ENCODE results near the gene IL17RE.
"Not testable (repeated sequence)": the region's sequence is repeated elsewhere in the genome, so short reads cannot be mapped to it uniquely, and the experiment has no call there.

The IL17RE gene

DNA sequence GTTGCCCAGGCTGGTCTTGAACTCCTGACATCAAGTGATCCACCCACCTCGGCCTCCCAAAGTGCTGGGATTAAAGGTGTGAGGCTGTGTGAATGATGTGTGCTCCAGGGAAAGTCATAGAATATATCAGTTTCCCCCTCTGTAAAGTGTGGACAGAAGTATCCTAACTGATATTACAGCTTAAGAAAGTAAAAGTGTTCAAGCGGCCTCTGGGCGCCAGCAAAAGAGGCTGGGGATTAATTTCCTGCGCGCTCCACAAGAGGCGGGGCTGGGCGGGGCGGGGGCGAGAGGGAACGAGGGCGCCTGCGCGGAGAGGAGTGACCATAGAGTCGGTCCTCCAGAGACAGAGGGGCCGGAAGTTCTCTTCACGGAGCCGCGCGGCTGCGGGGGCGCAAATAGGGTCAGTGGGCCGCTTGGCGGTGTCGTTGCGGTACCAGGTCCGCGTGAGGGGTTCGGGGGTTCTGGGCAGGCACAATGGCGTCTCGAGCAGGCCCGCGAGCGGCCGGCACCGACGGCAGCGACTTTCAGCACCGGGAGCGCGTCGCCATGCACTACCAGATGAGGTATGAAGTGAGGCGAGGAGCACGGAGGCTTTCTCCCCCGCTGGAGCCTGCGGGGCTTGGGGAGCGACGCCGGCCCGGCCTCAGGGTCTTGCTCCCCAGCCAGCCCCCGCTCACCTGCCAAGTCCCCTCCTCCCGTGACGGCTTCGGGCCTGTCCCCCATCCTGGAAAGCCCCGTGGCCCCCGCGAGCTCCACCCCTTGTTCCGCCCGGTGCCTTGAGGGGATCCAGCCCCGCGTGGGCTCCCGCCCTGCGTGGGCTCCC, 12.2 kb upstream of the IL17RE start, which contains the start of gene JAGN1:
TSS of gene JAGN1 (plus strand) at position 362 of the 823 bp plus-strand sequence. CDS start at position 475, 113 bp downstream.
- TF ChIP-seq, protein P1, sequence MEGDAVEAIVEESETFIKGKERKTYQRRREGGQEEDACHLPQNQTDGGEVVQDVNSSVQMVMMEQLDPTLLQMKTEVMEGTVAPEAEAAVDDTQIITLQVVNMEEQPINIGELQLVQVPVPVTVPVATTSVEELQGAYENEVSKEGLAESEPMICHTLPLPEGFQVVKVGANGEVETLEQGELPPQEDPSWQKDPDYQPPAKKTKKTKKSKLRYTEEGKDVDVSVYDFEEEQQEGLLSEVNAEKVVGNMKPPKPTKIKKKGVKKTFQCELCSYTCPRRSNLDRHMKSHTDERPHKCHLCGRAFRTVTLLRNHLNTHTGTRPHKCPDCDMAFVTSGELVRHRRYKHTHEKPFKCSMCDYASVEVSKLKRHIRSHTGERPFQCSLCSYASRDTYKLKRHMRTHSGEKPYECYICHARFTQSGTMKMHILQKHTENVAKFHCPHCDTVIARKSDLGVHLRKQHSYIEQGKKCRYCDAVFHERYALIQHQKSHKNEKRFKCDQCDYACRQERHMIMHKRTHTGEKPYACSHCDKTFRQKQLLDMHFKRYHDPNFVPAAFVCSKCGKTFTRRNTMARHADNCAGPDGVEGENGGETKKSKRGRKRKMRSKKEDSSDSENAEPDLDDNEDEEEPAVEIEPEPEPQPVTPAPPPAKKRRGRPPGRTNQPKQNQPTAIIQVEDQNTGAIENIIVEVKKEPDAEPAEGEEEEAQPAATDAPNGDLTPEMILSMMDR (IDR thresholded peaks at IDR 0.05; ENCODE audit: borderline replicate concordance, insufficient read depth, low read depth, low read length): no peak
- H3K4me3 ChIP-seq (ENCODE audit: low read depth, low read length): peak within 1 kb of the TSS; percentile 98

DNA sequence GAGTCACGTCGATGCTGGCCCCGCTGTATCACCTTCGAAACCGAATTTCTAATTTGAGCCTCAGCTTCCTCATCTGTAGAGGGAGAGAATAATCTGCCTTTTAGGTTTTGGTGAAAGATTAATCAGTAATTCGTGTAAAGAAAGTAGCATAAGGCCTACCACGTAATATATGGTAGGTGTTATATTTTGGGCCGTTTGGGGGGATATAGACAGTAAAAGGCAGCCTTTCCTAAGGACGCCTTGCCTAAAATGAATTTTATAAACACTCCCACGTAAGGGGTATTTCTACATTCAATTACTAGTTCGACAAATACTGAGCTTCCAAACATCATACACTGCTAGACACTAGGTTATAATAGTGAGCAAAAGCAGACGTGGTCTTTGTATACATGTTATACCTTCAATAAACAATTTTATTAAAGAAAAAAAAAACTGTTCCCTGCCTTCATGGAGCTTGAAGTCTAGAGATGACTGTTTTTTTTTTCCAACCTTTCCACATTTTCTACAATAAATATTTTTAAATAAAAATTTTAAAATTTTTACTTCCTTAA, 11.5 kb upstream of the IL17RE start:
- H3K4me3 ChIP-seq (ENCODE audit: low read depth, low read length): peak overlapping the region; percentile 98

DNA sequence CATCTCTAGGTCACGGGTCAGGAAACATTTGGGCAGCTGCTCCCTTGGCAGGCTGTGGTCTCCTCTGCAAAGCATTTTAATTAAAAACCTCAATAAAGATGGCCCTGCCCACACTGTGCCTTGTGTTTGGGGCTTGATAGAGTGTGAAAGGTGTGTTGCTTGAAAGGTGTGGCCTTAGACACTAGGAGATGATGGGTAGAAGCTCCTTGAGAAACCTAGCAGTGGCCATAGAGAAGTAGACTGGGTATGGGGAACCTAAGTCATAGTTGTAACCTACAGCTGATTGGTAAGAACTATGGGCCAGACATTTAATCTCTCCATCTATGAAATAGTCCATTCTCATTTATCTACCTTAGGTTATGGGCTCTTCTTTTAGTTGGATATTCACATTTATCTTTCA, 8.9 kb upstream of the IL17RE start:
- H3K4me3 ChIP-seq (ENCODE audit: low read depth, low read length): no peak overlapping the region
- TF ChIP-seq, protein P1 (IDR thresholded peaks at IDR 0.05; ENCODE audit: borderline replicate concordance, insufficient read depth, low read depth, low read length): no peak

More for the DNA sequence above, 11.5 kb upstream of the IL17RE start:
- TF ChIP-seq, protein P1 (IDR thresholded peaks at IDR 0.05; ENCODE audit: borderline replicate concordance, insufficient read depth, low read depth, low read length): no peak

DNA sequence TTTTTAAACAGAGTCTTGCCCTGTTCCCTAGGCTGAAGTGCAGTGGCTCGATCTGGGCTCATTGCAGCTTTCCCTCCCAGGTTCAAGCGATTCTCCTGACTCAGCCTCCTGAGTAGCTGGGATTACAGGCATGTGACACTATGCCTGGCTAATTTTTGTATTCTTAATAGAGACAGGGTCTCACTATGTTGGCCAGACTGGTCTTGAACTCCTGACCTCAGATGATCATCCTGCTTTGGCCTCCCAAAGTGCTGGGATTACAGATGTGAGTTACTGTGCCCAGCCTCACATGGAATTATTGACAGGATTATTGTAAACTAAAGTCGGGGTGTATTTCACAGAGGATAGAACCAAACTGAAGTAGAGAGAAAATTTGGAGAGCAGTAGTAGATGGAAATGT, 6.9 kb upstream of the IL17RE start:
- H3K4me3 ChIP-seq (ENCODE audit: low read depth, low read length): not testable (repeated sequence)

DNA sequence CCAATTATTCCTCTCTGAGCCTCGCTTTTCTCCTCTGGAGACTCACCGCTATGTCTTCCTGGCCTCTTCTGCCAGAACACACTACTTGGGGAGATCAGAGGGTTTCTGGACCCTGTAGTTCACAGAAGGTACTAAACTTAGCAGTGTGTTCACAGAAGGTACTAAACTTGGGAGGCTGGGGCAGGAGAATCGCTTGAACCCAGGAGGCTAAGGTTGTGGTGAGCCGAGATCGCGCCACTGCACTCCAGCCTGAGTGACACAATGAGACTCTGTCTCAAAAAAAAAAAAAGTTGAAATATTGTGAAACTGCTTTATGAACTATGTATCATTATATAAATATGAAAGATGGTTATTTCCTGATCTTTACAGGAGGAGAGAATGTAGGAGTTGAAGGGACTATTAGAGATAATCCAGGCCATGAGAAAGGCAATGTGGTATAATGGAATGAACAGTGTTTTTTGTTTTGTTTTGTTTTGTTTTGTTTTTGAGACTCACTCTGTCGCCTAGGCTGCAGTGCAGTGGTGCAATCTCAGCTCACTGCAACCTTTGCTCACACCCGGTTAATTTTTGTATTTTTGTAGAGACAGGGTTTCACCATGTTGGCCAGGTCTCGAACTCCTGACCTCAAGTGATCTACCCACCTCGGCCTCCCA, 5.8 kb upstream of the IL17RE start:
- not testable (repeated sequence) for H3K4me3 ChIP-seq (ENCODE audit: low read depth, low read length)

DNA sequence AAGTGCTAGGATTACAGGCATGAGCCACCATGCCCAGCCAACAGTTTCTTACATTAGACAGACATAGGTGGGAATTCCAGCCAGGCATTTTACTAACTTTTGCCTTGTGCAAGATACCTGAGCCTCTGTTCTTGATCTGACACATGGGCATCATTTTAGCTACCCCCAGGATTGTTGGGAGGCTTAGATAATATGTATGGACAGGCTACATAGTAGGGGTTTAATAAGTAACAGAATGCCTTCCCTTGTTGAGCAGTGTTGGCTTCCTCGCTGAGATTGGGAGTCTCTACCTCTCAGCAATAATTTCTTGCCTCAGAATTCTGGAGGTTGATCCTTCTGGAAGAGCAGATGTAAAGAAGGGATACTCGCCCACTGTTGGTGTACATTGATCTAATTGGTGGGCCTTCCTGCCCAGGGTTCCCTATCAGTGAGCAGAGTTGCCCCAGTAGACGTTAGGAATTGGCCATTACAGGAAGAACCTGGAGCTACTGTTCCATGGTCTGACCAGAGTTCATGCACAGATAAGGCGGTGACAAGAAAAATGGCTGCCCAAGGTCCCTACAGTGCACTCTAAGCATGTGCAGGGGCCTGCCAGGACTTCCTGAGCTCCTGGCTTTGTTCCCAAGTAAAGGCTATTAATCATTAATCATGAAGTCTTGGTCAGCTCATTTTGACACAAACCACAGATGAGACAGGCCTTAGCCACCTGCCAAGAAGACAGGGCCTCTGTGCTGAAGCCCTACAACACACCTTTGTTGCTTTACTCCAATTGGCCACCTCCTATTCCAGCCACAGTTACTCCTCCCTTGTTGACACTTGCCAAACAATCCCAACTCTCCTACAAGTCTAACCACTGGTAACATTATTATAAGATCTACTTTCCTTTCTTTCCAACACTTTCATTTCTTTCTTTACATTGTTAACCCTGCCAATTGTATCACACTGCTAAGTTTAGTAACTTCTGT, 5.0 kb upstream of the IL17RE start:
- H3K4me3 ChIP-seq (ENCODE audit: low read depth, low read length): no peak overlapping the region
- TF ChIP-seq, protein P1 (IDR thresholded peaks at IDR 0.05; ENCODE audit: borderline replicate concordance, insufficient read depth, low read depth, low read length): no peak

DNA sequence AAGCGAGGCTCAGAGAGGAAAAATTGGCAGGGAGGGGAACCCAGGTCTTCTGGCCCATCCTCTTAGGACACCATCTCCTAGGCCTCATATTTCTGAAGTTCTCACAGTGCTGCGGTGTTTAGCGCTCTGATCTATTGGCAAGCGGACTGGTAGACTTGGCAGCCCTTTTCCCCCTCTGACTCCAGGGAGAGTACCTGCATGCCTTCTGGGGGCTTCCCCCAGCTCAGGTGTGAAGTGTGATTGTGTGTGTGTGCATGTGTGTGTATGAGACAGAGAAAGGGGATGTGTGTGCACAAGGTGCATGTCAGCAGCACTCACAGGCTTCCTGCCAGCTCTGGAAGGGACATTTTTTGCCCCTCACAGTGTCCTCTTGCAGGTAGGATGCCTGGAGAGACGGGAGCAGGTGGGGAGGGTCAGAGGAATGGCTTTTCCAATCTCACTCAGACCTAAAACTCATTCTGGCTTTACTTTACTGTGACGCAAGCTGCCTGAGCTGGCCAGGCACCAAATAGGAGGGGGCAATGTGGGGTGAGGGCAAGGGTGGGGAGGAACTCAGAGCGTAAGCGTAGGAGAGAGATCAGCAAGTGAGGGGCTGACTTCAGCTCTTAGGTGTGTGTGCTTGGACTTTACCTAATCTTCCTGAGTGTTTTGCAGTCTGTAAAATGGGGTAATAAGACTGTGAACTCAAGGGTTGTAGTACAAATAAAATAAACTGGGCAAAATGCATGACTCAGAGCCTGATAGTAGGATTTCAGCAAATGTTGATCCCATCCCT, 4.0 kb upstream of the IL17RE start:
- TF ChIP-seq, protein P1 (IDR thresholded peaks at IDR 0.05; ENCODE audit: borderline replicate concordance, insufficient read depth, low read depth, low read length): no peak
- no peak overlapping the region for H3K4me3 ChIP-seq (ENCODE audit: low read depth, low read length)
